ENCODE measurements around the gene SYNRG.
A peak's percentile ranks its signal among the peaks of the same experiment; 100 is the strongest.
"Not testable (repeated sequence)": the region's sequence is repeated elsewhere in the genome, so short reads cannot be mapped to it uniquely, and the experiment has no call there.

Gene SYNRG

DNA sequence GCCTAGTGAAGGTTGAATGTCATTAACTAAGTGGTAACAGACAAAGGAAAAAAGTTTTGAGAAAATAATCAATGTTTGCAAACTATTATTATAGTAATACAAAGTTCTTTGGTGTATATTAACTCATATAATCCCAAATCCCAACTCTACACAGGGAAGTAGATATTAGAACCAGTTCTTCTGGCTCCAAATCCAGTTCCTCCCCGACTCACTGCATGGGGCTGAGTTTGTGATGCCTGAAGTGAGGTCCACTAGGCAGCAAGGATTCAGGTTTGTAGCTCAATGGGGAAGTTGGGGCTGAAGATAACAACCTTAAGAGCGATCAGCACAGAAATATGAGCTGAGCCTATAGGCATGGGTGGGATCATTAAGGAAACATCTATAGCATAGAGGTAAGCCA is 5.6 kb upstream of the SYNRG start:
- peak; percentile 64 for DNase-seq (ENCODE audit: low read depth)
- no peak overlapping the region for H3K4me3 ChIP-seq (ENCODE audit: low read length)
- TF ChIP-seq CTCF (IDR thresholded peaks at IDR 0.05; ENCODE audit: insufficient read depth, low read depth, low read length, missing control alignments): no peak

DNA sequence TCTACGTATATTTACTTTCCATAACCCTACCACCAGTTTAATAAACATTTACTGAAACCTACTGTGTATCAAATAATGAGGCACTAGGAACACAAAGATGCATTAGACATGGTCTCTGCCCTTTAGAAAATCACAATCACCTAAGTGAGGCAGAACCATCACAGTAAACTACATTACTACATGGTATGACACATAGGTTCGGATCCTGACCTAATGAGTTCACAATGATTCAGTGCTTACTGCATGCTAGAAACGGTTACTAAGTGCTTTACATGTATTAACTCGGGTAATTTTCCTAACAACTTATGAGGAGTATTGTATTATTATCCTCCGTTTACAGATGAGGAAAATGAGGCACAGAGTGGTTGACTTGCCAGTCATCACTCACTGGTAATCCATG is 5.2 kb upstream of the SYNRG start:
- H3K4me3 ChIP-seq (ENCODE audit: low read length): no peak overlapping the region
- peak; percentile 91 for DNase-seq (ENCODE audit: low read depth)
- no peak for TF ChIP-seq CTCF (IDR thresholded peaks at IDR 0.05; ENCODE audit: insufficient read depth, low read depth, low read length, missing control alignments)

DNA sequence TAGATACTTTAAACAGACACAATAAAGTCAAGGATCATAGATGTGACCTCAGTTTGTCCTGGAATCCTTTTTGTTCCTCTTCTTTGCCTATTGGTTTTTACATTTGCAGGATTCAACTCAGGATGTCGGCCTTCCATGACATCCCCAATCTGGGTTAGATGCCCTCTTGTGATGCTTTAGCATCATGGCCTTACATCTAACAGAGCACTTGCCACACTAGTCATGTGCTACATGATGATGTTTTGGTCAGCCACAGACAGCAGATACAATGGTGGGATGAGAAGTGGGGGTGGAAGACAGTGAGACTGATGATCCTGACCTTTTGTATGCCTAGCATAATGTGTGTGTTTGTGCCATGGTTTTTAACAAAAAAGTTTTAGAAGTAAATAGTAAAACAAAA is 1.8 kb upstream of the SYNRG start:
- TF ChIP-seq CTCF (IDR thresholded peaks at IDR 0.05; ENCODE audit: insufficient read depth, low read depth, low read length, missing control alignments): no peak
- no peak overlapping the region for H3K4me3 ChIP-seq (ENCODE audit: low read length)
- no peak for DNase-seq (ENCODE audit: low read depth)

DNA sequence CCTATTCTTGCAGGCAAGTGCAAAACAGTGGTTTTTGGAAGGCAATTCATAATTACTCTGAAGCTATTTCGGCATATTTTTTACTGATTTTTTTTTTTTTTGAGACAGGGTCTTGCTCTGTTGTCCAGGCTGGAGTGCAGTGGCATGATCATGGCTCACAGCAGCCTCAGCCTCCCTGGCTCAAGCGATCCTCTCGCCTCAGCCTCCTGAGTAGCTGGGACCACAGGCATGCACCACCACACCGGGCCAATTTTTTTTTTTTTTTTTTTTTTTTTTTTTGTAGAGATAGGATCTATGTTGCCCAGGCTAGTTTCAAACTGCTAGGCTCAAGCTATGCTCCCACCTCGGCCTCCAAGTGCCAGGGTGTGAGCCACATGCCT is 813 bp upstream of the SYNRG start:
- H3K4me3 ChIP-seq (ENCODE audit: low read length): peak overlapping the region; percentile 82
- DNase-seq (ENCODE audit: low read depth): not testable (repeated sequence)

DNA sequence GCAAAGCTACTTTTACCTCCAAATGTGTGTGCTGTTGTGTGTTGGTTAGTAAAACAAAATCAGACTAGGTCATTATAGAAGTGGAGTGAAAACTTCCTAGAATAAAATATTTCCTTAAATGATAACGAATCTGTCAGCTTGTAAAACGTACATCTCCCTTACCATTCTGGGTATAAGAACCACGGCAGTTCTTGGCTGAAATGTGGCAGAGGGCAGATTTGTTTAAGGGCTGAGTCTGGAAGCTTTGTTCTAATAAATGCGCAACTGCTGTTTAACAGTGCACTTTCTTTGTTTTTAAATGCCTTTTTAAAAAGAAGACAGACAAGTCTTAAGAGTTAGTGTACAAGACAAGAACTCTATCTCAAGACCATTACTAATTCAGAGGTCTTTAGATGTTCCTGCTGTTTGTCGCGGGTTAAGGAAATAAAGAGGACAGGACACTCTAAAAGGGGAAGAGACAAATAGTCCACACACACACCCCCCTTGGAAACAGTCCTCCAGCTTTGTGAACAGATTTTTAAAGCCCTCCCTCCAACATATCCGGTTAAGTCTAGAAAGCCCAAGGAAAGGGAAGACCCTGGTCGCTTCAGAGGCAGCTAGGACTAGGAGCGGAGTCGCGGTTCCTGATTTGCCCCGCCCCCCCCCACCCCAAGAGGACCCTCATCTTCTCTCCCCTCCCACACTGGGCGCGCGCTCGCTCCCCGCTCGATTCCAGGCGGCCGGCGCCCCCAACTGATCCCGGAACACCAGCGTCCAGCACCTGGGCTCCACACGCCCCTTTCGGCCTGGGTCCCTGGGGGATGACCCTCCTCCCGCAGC is 658 bp downstream of the SYNRG start:
- H3K4me3 ChIP-seq (ENCODE audit: low read length): peak overlapping the region; percentile 82
- no peak for TF ChIP-seq CTCF (IDR thresholded peaks at IDR 0.05; ENCODE audit: insufficient read depth, low read depth, low read length, missing control alignments)
- peak; percentile 15 for DNase-seq (ENCODE audit: low read depth)

GRCh38 chr17:37607637-37608331 is 1.4 kb downstream of the SYNRG start:
- no peak for DNase-seq (ENCODE audit: low read depth)
- no peak for TF ChIP-seq CTCF (IDR thresholded peaks at IDR 0.05; ENCODE audit: insufficient read depth, low read depth, low read length, missing control alignments)
- peak overlapping the region; percentile 82 for H3K4me3 ChIP-seq (ENCODE audit: low read length)

- TF ChIP-seq CTCF (IDR thresholded peaks at IDR 0.05; ENCODE audit: insufficient read depth, low read depth, low read length, missing control alignments): no peak
- DNase-seq (ENCODE audit: low read depth): no peak
- no peak overlapping the region for H3K4me3 ChIP-seq (ENCODE audit: low read length)
Measured at GRCh38 chr17:37605813-37606505, 3.3 kb downstream of the SYNRG start.
